ENCODE results near the gene C1orf35.
A peak's percentile ranks its signal among the peaks of the same experiment; 100 is the strongest.

C1orf35 gene

GRCh38 chr1:228062085-228062791 is 40.9 kb downstream of the C1orf35 start:
- DNase-seq: no peak

DNA sequence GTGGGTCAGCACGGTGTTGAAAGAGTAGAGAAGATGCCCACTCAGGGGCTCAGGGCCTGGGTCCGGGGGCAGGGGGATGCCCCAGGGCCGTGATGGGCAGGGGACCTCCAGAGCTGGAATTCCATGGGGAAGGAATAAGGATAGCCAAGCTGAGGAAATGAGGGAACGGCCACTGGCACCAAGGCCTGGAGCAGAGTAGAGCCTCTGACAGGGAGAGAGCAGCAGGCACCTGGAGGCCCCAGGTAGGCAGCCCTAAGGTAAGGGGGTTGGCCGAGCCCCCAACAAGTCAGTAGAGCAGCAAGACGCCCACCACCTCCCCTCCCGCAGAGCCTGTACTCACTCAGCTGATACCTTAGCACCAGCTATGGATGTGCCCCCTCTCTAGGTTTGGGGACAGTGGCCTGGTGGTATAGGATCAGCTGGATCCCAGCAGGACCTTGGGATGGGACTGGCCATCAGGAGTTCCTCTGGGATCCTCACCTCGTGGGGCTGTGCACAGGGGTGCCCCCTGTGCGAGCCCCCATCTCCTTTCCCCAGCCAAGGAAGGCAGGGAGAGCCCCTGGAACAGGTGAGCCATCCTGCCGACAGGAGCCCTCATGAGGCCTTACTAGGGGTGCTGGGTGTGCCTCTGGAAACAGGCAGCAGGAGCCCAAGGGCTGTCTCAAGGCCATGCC is 41.6 kb downstream of the C1orf35 start:
- no peak for DNase-seq

DNA sequence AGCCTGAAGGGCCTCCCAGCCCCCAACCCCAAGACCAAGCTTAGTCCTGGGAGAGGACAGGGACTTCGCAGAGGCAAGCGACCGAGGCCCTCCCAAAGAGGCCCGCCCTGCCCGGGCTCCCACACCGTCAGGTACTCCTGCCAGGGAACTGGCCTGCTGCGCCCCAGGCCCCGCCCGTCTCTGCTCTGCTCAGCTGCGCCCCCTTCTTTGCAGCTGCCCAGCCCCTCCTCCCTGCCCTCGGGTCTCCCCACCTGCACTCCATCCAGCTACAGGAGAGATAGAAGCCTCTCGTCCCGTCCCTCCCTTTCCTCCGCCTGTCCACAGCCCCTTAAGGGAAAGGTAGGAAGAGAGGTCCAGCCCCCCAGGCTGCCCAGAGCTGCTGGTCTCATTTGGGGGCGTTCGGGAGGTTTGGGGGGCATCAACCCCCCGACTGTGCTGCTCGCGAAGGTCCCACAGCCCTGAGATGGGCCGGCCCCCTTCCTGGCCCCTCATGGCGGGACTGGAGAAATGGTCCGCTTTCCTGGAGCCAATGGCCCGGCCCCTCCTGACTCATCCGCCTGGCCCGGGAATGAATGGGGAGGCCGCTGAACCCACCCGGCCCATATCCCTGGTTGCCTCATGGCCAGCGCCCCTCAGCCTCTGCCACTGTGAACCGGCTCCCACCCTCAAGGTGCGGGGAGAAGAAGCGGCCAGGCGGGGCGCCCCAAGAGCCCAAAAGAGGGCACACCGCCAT is 42.5 kb downstream of the C1orf35 start:
- DNase-seq: peak; percentile 60

- peak; percentile 96 for DNase-seq
These were observed 43.3 kb downstream of the C1orf35 start for GRCh38 chr1:228059634-228060457.

DNA sequence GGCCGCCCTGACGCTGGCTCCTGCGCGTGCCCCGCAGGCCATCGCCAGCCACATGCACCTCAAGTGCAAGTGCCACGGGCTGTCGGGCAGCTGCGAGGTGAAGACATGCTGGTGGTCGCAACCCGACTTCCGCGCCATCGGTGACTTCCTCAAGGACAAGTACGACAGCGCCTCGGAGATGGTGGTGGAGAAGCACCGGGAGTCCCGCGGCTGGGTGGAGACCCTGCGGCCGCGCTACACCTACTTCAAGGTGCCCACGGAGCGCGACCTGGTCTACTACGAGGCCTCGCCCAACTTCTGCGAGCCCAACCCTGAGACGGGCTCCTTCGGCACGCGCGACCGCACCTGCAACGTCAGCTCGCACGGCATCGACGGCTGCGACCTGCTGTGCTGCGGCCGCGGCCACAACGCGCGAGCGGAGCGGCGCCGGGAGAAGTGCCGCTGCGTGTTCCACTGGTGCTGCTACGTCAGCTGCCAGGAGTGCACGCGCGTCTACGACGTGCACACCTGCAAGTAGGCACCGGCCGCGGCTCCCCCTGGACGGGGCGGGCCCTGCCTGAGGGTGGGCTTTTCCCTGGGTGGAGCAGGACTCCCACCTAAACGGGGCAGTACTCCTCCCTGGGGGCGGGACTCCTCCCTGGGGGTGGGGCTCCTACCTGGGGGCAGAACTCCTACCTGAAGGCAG is 44.0 kb downstream of the C1orf35 start:
- DNase-seq: peak; percentile 65

- no peak for DNase-seq
These were observed 44.8 kb downstream of the C1orf35 start for GRCh38 chr1:228058172-228058948.

Measured in NCI-H69 (cell line).